Endothelial cell of umbilical vein (primary cell): ENCODE data around the gene ST6GALNAC4. TPM values are rescaled to one million over a fixed set of nuclear protein-coding genes. Genes with fewer than 3 reads are reported as not detected.

ENCODE experiments used
- BruUV-seq: library from RNA; stranded (reverse); fragments of 400-500 nt; replicated peaks from 2 replicates; lab custom pipeline; 2021; lab: Mats Ljungman, UMichigan
- CTCF ChIA-PET: fragments of 300-600, 350-600 bp; sonication (Branson Sonifier 250); formaldehyde crosslinking; loops from one replicate; lab custom pipeline; 2021; ENCODE audit warnings: antibody characterized with exemption, inconsistent platforms; lab: Charles Lee
- POLR2A ChIA-PET: fragments of 300-600, 350-600 bp; sonication (Branson Sonifier 250); formaldehyde crosslinking; loops from one replicate; lab custom pipeline; 2021; ENCODE audit warnings: antibody characterized with exemption, inconsistent platforms; lab: Charles Lee
- DNase-seq: peaks from one replicate; pipeline ENCODE4 v3.0.0-alpha.2; 2011; ENCODE audit warnings: low read depth, low spot score
- FAIRE-seq: peaks from 2 replicates; lab custom pipeline; 2011; peaks lifted over from hg19 to GRCh38; lab: Jason Lieb, UNC
- H2AFZ ChIP-seq: 2 replicates; pipeline ENCODE4 v1.6.0; 2012; ENCODE audit warnings: low read depth, low read length, control low read depth, inconsistent platforms
- H3K27ac ChIP-seq: 2 replicates; pipeline ENCODE4 v1.5.1; 2011; ENCODE audit warnings: low read depth, mild to moderate bottlenecking, control low read depth, low read length, moderate library complexity; ENCODE audit not compliant: insufficient read depth
- H3K27me3 ChIP-seq, 2 experiments: 2 replicates each; pipeline versions ENCODE4 v1.6.0 to v1.6.1; 2011; ENCODE audit warnings: low read length in 2 of 2, mixed read lengths in 1 of 2; ENCODE audit not compliant: control insufficient read depth in 2 of 2, insufficient read depth in 2 of 2
- H3K36me3 ChIP-seq, 2 experiments: 2 replicates in 1 of 2; 3 replicates in 1 of 2; pipeline ENCODE4 v1.5.1; 2011; ENCODE audit warnings: low read length in 2 of 2, mild to moderate bottlenecking in 1 of 2, moderate library complexity in 1 of 2; ENCODE audit not compliant: control insufficient read depth in 2 of 2, insufficient read depth in 2 of 2; ENCODE audit errors: extremely low read depth in 1 of 2
- H3K4me1 ChIP-seq: 3 replicates; pipeline ENCODE4 v1.5.1; 2011; ENCODE audit warnings: mild to moderate bottlenecking, low read length; ENCODE audit not compliant: control insufficient read depth, insufficient read depth; ENCODE audit errors: extremely low read depth
- H3K4me2 ChIP-seq: 2 replicates; pipeline ENCODE4 v1.6.1; 2011; ENCODE audit warnings: low read length, control low read depth, mixed read lengths; ENCODE audit not compliant: insufficient read depth
- H3K4me3 ChIP-seq, 3 experiments: fragments of 200-600 bp in 1 of 3; sonication (generic), shearing (Covaris generic) in 1 of 3; replicated peaks in 1 of 3; 2 replicates each; pipeline ENCODE4 v1.5.1; 2011 to 2016; ENCODE audit warnings: control low read depth in 3 of 3, low read length in 3 of 3, mild to moderate bottlenecking in 2 of 3, inconsistent platforms in 1 of 3, low read depth in 1 of 3, moderate library complexity in 1 of 3; ENCODE audit not compliant: insufficient read depth in 1 of 3
- H3K79me2 ChIP-seq: 2 replicates; pipeline ENCODE4 v1.6.0; 2012; ENCODE audit warnings: low read length, inconsistent platforms; ENCODE audit not compliant: control insufficient read depth, insufficient read depth
- H3K9ac ChIP-seq: replicated peaks from 2 replicates; pipeline ENCODE3; 2011; ENCODE audit warnings: low read length, control low read depth; ENCODE audit not compliant: insufficient read depth; ENCODE audit errors: extremely low read depth
- H3K9me1 ChIP-seq: replicated peaks from 3 replicates; pipeline ENCODE4 v1.6.0; 2011; ENCODE audit warnings: mild to moderate bottlenecking, low read length; ENCODE audit not compliant: control insufficient read depth, insufficient read depth; ENCODE audit errors: extremely low read depth
- H3K9me3 ChIP-seq: replicated peaks from 2 replicates; pipeline ENCODE4 v1.5.1; 2012; ENCODE audit warnings: low read length, inconsistent platforms; ENCODE audit not compliant: control insufficient read depth, insufficient read depth
- H4K20me1 ChIP-seq: replicated peaks from 2 replicates; pipeline ENCODE3; 2011; ENCODE audit warnings: mild to moderate bottlenecking, low read length; ENCODE audit not compliant: control insufficient read depth, insufficient read depth; ENCODE audit errors: extremely low read depth
- CTCF ChIP-seq, 2 donors: IDR thresholded peaks; 1 replicate in 1 of 2; 2 replicates in 1 of 2; pipeline ENCODE4 v1.5.1; 2011; ENCODE audit warnings: low read length in 2 of 2, mild to moderate bottlenecking in 2 of 2, moderate library complexity in 2 of 2, control low read depth in 1 of 2, inconsistent platforms in 1 of 2, low read depth in 1 of 2; ENCODE audit not compliant: insufficient read depth in 1 of 2; ENCODE audit errors: extremely low read depth in 1 of 2
- EZH2 ChIP-seq: IDR thresholded peaks from 2 replicates; pipeline ENCODE4 v1.6.1; 2012; ENCODE audit warnings: borderline replicate concordance, low read depth, mild to moderate bottlenecking, moderate library complexity, low read length, inconsistent platforms; ENCODE audit not compliant: severe bottlenecking
- FOS ChIP-seq: IDR thresholded peaks from 2 replicates; pipeline ENCODE4 v1.6.1; 2011; ENCODE audit warnings: mild to moderate bottlenecking, low read length, moderate library complexity, borderline replicate concordance; ENCODE audit not compliant: insufficient read depth
- GATA2 ChIP-seq: IDR thresholded peaks from 2 replicates; pipeline ENCODE4 v1.7.0; 2011; ENCODE audit warnings: low read depth, mild to moderate bottlenecking, moderate library complexity, mixed read lengths, low read length; ENCODE audit not compliant: insufficient read length, insufficient read depth
- JUN ChIP-seq: IDR thresholded peaks from 2 replicates; pipeline ENCODE4 v1.6.1; 2011; ENCODE audit warnings: borderline replicate concordance, low read depth; ENCODE audit not compliant: insufficient read length, insufficient read depth
- MAX ChIP-seq: IDR thresholded peaks from 2 replicates; pipeline ENCODE4 v1.6.1; 2011; ENCODE audit not compliant: insufficient read depth, insufficient read length
- MYC ChIP-seq: IDR thresholded peaks from one replicate; pipeline ENCODE4 v1.6.1; 2011; ENCODE audit warnings: mild to moderate bottlenecking, low read depth, low read length
- POLR2A ChIP-seq: IDR thresholded peaks from 2 replicates; pipeline ENCODE4 v1.6.1; 2012; ENCODE audit warnings: low read depth, mild to moderate bottlenecking, control low read depth, low read length
- POLR2AphosphoS5 ChIP-seq: IDR thresholded peaks from 2 replicates; pipeline ENCODE4 v1.6.1; 2012; ENCODE audit warnings: low read depth, mild to moderate bottlenecking, control low read depth, low read length, moderate library complexity; ENCODE audit not compliant: insufficient read depth
- dilution Hi-C: fragments of 300-500 bp; cut with MboI; formaldehyde crosslinking; loops from one replicate; pipeline ENCODE4 v1.15.0; 2019; ENCODE audit warnings: low sequenced_read_pairs; ENCODE audit not compliant: extremely low pct_ligation_motif_present
- intact Hi-C: fragments of 100-400 bp; cut with micrococcal nuclease; formaldehyde crosslinking; loops from one replicate; pipeline ENCODE4 v1.10.0; 2022
- polyA plus RNA-seq, 4 experiments: library from polyadenylated mRNA; depleted of rRNA in 3 of 4; stranded (reverse) in 3 of 4; unstranded in 1 of 4; fragments of >200 nt; gene quantifications; 2 replicates each; pipeline versions ENCODE4 v1.2.1 to v1.2.3, GENCODE V29; 2011 to 2012; ENCODE audit warnings: missing spikeins in 1 of 4
- total RNA-seq: library from RNA; stranded (reverse); gene quantifications from 2 replicates; pipeline ENCODE4 v1.2.3, GENCODE V29; 2021

Gene ST6GALNAC4
- total and polyA plus RNA-seq, 2 donors (not counting 3 experiments of a cell fraction or from before 2014, with no cell fraction given) = 45.9 to 85.3 TPM

- Histone ChIP-seq H2AFZ (no peak overlapping the region), H4K20me1 (no peaks in the 10 kb centered on the region), H3K4me1 (peaks cover 5% of the 10 kb centered on the region), H3K27me3 (no peaks in the 10 kb centered on the region), H3K9me1 (no peaks in the 10 kb centered on the region), H3K27ac (no peak overlapping the region), H3K36me3 (no peaks in the 10 kb centered on the region), H3K4me2 (no peak overlapping the region), H3K9ac (no peak overlapping the region), H3K9me3 (no peaks in the 10 kb centered on the region), H3K79me2 (no peaks in the 10 kb centered on the region), H3K4me3 (no peak overlapping the region)
- ChIA-PET POLR2A (no interaction called here), CTCF (interaction anchor here (0.6 to 1.8 kb wide), 5 partner anchors 9 to 72 kb away, joined by 3 to 4 read pairs (median 4); no protein-coding TSS in a partner anchor)
- no TSS peak for BruUV-seq
- dilution Hi-C loops = no loop called here
- intact Hi-C loops = no loop called here
- TF ChIP-seq CTCF (IDR thresholded peaks at IDR 0.05; ENCODE audit: extremely low read depth in 1 of 2, insufficient read depth in 1 of 2, low read depth in 1 of 2, low read length in 2 of 2) (no peak), POLR2AphosphoS5 (no peak), MAX (no peak), EZH2 (no peak), FOS (no peak), JUN (no peak), MYC (no peak), GATA2 (no peak), POLR2A (no peak)
- DNase-seq (no peak), FAIRE-seq (no peak)
These were observed 44.3 kb upstream of the ST6GALNAC4 start for GRCh38 chr9:127961155-127961490.
